Stimulated activated CD4-positive, alpha-beta T cell treated with anti-CD3 and anti-CD28 coated beads, Interleukin-4, amount 100 ng/mL, for 4 hours (primary cell): Measurements from ENCODE around the gene DCBLD1.

Source experiments
- DNase-seq, 2 experiments: peaks; one replicate each; pipeline ENCODE4 v3.0.0-alpha.2; 2020

Gene DCBLD1

DNA sequence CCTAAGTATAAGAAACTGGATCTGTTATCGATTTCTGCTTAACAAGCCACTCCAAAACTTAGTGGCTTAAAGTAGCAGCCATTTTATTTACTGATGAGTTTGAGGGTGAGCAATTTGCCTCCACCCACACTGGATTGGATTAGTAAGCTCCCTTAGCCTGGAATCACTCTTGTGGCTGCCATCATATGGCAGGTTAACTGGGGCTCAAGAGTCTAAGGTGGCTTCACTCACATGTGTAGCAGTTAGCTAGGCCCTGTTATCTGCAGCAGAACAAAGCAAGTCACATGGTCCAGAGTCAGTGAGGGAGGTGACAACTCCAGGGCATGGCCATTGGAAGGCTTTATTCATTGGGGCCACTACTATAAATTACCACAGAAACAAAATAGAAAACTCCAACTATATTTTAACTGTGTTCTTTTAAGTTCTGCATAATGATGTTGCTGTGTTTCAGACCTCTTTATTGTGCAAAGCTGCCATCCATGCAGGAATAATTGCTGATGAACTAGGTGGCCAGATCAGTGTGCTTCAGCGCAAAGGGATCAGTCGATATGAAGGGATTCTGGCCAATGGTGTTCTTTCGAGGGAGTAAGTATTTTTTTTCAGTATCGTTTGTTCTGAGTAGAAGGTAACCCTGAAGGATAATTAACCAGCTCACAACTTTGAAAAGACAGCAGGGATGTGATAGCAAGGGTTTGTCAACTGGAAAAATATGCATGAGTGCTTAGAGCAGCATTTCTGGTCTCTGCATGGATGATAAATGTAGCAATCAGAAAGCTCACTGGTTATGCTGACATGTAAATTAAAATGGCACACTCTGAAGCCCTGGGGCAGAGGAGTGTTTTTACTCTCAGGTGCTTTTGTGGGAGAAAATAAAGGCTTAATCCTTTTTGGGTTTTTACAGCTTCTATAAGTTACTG, 49.6 kb downstream of the DCBLD1 start:
- DNase-seq: no peak

DNA sequence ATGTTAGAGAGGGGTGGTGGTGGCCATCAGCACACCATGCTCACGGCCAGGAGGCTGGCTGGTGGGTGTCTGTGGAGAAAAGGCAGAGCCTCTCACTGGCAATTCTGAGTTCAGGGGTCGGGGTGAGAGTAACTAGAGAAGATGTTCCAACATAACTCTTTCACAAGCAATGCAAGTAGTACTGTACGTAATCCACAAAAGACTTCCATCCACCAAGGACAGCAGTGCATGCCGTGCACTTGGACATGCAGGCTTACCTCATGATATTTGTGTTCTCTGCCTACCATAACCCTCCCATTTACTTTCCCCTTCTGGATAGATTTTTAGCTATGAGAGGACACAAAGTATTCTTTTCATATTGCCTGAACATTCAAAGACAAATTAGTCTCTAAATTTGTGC, 51.3 kb downstream of the DCBLD1 start:
- DNase-seq: no peak

DNA sequence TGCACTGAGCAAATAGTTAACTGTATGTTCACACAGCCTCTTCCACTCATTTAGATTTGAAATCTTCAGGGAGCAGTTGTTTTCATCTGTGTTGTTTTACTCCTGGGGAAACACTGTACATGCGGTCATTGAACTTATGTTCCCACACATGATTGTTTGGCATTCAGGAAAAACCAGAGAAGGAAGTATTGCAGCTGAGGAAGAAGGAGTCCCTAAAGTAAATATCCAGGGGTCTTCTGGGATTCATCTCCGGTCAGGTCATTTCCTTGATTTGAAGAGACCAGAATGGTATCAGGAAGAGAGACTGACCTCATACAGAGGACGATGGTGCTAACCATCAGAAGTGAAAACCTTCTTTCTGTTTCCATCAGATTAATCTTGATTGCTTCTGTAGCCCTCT, 52.5 kb downstream of the DCBLD1 start:
- no peak for DNase-seq

DNA sequence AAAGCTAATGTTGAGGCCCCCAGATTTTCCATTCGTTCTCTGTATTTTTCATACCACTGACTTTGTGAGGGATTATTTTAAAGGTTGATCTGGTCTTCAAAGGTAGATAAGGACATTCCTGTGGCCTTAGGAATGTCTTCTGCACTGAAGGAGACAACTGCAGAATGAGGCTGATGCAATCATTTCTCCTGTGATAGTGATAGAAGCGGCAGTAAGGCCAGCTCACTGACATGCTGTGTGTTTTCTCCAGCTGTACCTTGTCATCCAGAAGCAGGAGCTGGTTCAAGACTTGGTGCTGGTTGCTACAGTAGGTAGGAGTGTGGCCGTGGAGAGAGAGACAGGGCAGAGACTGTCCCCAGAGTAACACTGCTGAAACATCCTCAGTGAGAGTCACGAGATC, 53.8 kb downstream of the DCBLD1 start:
- no peak for DNase-seq

DNA sequence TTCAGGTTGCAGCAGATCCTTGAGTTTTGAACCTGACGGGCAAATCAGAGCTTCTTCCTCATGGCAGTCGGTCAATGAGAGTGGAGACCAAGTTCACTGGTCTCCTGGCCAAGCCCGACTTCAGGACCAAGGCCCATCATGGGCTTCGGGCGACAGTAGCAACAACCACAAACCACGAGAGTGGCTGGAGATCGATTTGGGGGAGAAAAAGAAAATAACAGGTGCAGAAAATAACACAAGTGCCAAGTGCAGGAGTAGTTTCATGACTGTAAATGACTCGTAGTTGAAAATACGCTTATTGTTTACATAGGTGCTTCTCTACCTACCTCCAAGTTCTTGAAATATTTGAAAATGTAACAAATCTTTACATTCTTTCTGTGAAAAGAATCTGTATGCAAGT, 56.1 kb downstream of the DCBLD1 start:
- DNase-seq: no peak

DNA sequence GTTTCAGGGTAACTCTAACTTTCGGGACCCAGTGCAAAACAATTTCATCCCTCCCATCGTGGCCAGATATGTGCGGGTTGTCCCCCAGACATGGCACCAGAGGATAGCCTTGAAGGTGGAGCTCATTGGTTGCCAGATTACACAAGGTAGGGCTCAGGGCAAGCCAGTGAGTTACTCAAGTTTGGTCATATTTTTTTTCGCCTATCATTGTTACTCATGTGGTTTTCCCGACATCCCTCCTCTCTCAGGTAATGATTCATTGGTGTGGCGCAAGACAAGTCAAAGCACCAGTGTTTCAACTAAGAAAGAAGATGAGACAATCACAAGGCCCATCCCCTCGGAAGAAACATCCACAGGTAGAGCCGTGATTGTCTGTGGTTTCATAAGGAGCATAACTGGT, 58.2 kb downstream of the DCBLD1 start:
- DNase-seq: no peak

DNA sequence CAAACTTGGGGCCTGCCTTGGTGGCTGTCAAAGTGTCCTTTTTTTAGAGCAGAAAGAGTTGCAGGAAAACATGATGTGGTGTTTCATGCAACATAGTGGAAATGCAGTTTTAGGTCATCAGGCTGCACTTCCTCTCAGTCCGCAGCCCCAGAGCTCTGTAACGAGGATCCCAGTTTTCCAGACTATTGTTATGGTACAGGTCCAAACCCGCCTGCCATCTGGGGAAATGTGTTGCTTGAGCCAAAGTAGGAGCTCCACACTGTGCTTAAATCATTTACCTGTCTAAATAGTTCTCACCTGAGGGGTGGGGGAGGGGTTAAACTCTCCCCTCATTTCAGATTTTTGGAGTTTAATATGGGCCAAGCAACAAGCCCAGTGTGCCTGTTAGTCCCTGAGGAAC, 60.0 kb downstream of the DCBLD1 start:
- no peak for DNase-seq

DNA sequence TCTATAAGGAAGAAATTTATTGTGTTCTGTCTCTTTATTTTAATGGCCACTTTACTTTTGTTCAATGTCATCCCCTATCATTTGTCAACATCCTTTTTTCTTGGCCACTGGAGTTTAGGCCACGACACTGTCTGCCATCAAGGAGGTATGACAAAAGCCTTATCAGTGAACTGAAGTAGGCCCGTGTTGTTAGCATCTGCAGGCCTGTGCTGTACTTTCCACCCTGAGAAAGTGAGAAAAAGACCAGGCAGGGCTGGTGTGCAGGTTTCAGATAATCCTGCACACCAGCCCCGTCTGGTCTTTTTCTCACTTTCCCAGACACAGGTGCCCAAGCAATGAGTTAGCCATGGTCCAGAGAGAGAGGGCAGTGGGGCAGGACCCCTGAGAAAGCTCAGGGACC, 62.2 kb downstream of the DCBLD1 start:
- no peak for DNase-seq

DNA sequence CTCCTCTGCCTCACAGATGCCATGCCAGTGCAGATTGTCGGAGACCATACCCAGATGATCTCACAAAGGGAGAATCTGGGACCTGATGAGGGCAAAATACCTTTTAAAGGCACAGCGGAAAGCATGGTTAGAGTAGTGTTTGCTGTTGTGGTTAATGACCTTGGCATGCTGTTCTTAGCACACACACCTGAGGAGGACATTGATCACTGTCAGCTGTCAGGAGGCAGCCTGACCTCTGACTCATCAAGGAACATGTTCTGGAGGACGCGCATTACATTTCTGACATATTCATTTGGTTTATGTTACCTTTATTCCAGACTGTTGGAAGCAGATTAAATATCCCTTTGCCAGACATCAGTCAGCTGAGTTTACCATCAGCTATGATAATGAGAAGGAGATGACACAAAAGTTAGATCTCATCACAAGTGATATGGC, 62.7 kb downstream of the DCBLD1 start:
- no peak for DNase-seq

DNA sequence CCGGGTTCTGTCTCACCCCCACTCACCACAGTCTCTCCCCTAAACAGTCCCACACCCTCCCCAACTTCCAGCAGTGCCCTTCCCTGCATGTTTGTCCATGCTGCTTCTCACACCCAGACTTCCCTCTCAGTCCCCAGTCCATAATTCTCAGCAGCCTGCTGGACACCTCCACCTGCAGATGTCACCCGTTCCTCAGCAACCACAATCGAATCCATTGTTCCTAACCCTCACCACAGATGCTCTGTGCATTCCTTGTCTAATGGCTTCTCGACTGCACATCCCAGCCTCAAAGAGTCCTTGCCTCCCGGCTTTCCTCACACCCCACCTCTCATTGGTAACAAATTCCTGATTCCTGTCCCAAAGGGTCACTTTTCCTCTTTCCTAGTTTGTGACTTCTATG, 64.2 kb downstream of the DCBLD1 start:
- DNase-seq: no peak

DNA sequence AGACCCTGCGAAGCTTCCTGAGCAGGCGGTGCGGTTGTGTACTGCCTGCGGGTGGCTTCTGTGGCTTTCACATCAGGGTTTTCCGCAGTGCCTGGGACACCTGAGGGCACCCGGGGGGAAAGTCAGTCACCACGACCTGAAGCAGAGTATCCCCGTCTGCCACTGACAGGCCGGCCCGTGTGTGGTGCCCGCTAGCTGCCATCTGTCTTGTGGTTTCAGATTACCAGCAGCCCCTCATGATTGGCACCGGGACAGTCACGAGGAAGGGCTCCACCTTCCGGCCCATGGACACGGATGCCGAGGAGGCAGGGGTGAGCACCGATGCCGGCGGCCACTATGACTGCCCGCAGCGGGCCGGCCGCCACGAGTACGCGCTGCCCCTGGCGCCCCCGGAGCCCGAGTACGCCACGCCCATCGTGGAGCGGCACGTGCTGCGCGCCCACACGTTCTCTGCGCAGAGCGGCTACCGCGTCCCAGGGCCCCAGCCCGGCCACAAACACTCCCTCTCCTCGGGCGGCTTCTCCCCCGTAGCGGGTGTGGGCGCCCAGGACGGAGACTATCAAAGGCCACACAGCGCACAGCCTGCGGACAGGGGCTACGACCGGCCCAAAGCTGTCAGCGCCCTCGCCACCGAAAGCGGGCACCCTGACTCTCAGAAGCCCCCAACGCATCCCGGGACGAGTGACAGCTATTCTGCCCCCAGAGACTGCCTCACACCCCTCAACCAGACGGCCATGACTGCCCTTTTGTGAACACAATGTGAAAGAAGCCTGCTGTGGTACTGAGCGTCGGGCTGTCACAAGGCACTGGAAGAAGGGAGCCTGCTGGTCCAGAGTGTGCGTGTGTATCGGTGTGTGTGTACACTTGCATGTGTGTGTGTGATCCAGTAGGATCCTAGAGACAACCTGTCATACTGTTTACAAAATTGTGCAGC, 65.5 kb downstream of the DCBLD1 start:
- DNase-seq: peak; percentile 27 to 29

DNA sequence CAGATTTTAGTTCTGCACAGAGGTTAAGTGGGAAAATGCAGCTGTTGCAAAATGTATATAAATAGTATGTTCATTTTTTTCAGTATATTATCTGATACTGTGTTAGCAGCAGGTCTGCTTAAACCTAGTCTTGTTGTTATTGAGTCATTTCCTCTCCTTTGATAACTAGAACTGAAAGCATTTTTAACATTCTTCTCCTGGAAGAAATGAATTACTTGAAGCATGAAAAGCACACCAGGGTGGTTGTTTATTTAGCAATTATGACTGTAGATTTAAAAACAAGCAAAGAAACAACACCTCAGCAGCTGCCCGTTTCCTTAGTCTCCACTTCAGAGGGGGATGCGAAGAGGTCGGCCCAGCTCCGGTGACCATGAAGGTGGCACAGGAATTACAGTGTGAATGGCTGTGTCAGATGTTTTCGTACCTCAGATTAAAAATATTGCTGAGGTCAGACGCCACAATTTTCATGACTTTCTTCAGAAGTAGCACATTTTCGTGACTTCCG, 66.4 kb downstream of the DCBLD1 start:
- DNase-seq: no peak

DNA sequence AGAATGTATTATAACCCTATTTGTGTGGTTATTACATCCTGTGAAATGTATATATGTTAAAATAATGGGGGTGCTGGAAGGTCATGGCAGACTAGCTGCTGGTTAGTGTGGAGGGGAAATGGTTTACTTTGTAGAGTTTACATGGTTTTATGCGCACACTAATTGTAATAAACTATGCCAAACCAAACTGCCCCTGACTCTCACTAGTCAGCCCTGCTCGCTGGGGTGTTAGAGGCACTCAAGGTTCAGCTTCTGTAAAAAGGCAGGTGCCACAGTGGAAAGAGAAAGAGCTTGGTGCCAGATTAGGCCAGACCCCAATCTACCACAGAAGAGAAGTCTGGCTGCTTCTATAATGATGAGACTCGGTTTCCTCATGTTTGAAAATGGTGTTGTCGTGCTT, 67.1 kb downstream of the DCBLD1 start:
- DNase-seq: no peak

DNA sequence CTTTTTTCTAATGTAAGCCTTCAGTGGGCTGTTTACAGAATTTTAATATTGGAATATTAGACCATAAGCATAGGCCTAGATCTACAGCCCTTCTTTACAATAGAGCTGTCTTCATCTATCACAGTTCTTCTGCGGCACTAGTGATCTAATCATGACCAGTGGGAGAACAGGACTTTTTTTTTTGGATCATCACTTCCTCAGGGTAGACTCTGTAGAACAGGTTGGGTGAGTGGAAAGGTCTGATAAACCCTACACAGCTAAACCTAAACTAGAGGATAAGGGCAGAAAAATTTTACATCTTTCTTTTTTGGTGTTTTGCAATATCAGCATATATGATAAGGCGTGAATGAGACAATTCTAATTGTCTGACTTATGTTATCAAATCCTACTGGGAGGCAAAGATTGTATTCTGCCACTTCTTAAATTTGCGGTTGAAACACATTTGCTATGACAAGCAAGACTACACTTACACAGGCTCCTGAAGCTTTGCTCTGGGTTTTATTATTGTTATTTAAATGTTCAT, 67.7 kb downstream of the DCBLD1 start:
- DNase-seq: no peak

DNA sequence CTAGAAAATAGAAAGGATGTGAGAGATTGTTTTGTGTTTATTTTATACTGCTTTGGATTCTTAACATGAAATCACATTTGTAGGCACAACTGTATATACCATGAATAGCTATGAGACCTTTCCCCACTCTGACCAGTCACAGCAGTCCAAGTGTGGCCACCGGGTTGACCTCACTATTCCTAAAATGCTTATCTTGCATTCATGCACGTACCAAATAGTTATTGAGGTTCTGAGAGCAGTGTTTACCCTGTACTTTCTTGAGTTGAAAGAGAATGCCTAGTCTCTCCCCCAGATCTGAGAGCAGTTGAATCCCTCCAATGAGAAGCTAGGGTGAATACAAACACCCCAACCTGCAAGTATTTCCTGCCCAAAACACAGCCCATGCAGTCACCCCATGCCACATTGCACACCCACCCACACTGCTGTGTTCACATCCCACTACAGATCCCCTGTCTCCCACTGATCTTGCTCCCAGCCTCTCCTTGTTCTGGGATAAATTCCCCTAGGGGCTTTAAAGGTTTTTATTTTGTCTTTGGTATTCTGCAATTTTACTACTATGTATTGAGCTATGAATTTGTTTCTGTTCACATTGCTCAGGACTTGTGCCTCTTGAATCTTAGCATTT, 68.3 kb downstream of the DCBLD1 start:
- DNase-seq: no peak

DNA sequence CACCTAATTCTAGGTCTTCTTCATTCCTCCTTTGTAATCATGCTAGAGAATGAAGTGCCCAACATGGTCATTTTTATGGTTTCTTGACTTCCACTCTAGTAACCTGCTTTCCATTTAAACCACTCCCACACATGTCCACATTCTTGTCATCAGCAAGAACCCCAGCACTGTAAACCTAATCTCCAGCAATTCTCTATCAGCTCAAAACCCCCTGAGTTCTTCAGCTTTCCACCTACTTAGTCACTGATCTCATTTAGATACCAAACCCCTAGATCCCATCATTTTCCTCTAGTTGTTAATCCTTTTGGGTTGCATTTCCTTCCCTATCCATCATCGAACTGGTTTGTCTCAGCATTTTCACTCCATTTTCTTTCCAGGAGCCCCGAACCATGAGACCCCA, 70.1 kb downstream of the DCBLD1 start:
- DNase-seq: no peak

DNA sequence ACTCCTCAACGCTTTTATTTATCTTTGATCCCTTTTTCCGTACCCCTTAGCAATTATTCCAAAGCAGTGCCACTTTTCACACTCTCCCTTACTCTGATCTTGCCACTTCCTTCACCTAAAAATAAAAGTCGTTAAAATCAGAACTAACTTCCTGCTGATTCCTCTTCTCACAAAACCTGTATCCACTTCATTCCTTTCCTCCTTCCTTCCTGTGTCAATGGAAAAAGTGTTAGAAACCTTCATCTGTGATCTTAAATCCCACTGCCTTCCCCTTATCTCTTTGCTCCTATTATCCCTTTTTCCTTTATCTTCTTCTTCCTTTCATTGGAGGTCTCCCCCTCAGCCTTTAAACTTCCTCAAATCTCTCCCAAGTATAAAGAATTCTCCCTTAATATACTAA, 70.7 kb downstream of the DCBLD1 start:
- DNase-seq: no peak

DNA sequence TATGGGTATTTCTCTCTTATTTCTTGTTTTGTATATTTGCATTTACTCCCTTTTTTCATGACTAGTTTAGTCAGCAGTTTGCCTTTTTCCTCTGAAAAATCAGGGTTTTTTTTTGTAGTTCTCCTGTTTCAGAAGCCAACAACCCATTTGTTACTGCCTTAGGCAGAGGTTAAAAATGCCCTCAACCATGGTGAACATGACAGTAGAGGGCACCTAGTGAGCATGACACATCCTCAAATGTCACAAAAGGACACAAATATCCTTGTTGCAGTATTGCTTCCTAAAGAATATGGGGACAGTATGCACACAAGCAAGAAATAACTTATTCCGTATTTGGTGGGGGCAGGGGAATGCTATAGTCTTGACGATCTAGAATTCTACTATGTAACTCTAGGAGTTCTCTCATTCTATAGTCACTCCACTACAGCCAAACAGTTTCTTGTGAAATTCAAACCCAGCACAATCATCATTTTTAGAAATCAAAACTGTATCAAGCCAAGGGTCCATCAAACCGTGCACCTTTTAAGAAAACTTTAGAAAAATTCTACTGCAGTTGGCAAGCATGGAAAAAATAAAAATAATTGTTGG, 72.9 kb downstream of the DCBLD1 start:
- no peak for DNase-seq

DNA sequence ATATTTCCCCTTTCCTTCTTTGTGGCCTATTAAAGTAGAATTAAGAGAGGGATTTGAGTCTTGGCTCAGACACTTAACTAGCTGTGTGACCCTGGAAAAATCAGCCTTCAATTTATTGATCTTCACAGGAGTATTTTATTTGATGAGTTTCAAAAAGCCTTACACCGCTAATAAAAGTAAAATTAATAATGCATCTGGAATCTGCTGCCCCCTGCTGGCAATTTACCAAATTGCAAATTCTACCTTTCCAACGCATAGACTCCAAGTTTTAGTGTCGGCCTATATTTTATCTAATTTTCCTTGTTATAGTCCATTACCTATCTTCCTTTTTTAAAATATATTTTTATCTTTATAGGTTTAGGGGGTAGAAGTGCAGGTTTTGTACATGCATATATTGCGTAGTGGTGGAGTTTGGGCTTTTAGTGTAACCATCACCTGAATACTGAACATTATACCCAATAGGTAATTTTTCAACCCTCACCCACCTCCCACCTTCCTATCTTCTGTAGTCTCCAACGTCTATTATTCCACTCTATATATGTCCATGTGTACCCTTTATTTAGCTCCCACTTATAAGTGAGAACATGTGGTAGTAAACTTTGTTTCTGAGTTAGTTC, 73.5 kb downstream of the DCBLD1 start:
- peak; percentile 31 to 51 for DNase-seq

DNA sequence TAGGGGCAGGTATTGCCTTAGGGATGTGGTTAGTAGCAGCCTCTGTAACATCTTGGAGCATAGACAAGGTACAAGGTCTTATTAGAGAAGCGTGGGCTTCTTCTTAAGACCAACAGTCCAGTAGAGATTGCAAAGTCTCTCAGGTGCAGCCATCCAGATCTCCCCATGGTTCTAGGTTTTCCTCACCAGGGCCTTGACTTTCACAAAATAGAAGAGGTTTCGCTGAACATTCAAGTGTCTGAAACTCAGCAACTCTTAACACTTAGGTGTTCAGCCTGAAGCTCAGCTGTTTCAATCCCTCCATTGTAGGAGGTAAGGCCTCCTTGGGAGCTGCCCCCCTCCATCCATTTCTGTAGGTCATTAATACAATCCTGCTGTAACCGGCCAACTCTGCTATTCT, 75.5 kb downstream of the DCBLD1 start:
- no peak for DNase-seq

DNA sequence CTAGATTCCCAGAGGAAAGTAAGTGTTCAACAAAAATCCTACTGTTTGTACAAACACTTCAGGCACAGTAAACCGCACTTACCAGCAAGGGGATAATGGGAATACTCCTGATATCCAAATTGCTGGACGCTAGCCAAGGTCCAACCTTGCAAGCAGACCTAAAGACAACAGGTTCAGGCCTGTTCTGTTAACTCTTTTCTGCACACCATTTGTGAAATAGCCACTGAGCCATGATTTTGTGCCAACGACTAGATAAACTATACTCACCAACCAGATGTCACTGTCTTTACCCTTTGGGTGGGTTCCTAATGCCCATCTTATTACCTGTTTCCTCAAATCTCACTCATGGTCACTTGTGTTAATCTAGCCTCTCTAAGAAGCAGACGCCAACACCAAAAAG, 76.3 kb downstream of the DCBLD1 start:
- DNase-seq: no peak

DNA sequence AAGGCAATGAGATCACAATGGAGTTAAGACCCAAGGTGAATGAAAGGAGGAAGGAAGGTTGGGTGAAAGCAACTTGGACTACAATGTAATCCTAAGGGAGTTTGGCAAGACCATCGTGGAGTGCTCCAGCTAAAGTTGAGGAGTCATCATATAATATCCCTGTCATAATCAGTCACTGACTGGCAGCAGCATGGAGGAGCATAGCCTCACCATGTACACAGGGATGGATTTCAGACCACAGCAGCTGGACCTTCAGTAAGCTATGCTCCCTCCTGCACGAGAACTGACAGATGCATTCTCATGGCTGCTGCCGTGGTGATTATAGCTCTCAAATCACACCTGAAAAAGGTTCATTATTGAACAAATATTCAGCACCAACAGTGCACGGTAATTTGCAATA, 76.8 kb downstream of the DCBLD1 start:
- DNase-seq: no peak
